Ovary (tissue), 9 donors: ENCODE measurements around the gene HACD2. TPM values are rescaled to one million over a fixed set of nuclear protein-coding genes. Genes with fewer than 3 reads are reported as not detected.

Source experiments
- DNase-seq, 5 donors: peaks; one replicate each; pipeline ENCODE4 v3.0.0-alpha.2; 2019 to 2020
- H3K27ac ChIP-seq, 2 donors: fragments of 200-600 bp; one replicate each; pipeline versions ENCODE4 v1.5.1 to v1.8.0; 2019 to 2022
- H3K27me3 ChIP-seq: fragments of 200-600 bp; one replicate; pipeline ENCODE4 v1.8.0; 2022
- H3K36me3 ChIP-seq: fragments of 200-600 bp; sonication (generic); one replicate; pipeline ENCODE4 v1.5.1; 2019
- H3K4me1 ChIP-seq: one replicate; pipeline ENCODE4 v1.8.1; 2013; ENCODE audit warnings: mild to moderate bottlenecking, moderate library complexity; ENCODE audit not compliant: insufficient read depth
- H3K4me3 ChIP-seq: fragments of 200-600 bp; sonication (generic); one replicate; pipeline ENCODE4 v1.5.1; 2017
- H3K9me3 ChIP-seq, 2 donors: fragments of 200-600 bp in 1 of 2; sonication (generic) in 1 of 2; one replicate each; pipeline versions ENCODE4 v1.5.1 to v1.8.1; 2013 to 2019; ENCODE audit warnings: mild to moderate bottlenecking in 1 of 2, moderate library complexity in 1 of 2
- CTCF ChIP-seq, 3 donors: fragments of 450-650 bp in 2 of 3; fragments of 200-600 bp in 1 of 3; IDR thresholded peaks; one replicate each; pipeline versions ENCODE4 v1.5.1 to v1.8.0; 2016 to 2022; ENCODE audit warnings: antibody characterized with exemption in 3 of 3, mild to moderate bottlenecking in 1 of 3
- EP300 ChIP-seq: sonication (generic); formaldehyde crosslinking; IDR thresholded peaks from one replicate; pipeline ENCODE4 v1.6.1; 2017; ENCODE audit warnings: antibody characterized with exemption
- POLR2A ChIP-seq: fragments of 450-650 bp; IDR thresholded peaks from one replicate; pipeline ENCODE4 v1.6.1; 2017; ENCODE audit warnings: antibody characterized with exemption, mild to moderate bottlenecking, moderate library complexity
- WGBS, 3 donors: extraction: QIAGEN DNeasy Blood & Tissue Kit in 1 of 3; methylation state at CpG; one replicate each; pipeline versions ENCODE4 v1.1.5 to v1.1.7; 2013 to 2017; 5-methylcytosine and 5-hydroxymethylcytosine counted together
- intact Hi-C, 4 donors: fragments of 100-400 bp; cut with DNase I; formaldehyde crosslinking; loops; one replicate each; pipeline versions ENCODE4 v1.11.0 to v1.15.1; 2022 to 2023
- polyA plus RNA-seq, 2 donors: library from polyadenylated mRNA; stranded (reverse); fragments of 200-250 nt in 1 of 2; fragments of 350-450 nt in 1 of 2; fragmentation: Illumina TruSeq in 1 of 2; extraction: RNeasy Lipid Tissue Mini Kit (QIAGEN cat#74804) in 1 of 2; gene quantifications; one replicate each; pipeline ENCODE4 v1.2.3, GENCODE V29; 2013 to 2014
- total RNA-seq, 7 donors: library from RNA; depleted of rRNA in 2 of 7; stranded (reverse); fragments of >200 nt in 2 of 7; fragmentation: NEBNext Ultra II Directional in 3 of 7; extraction: Animal tissue kit (Norgen Biotek cat#: 25700) in 3 of 7; gene quantifications; one replicate each; pipeline versions ENCODE4 v1.1.0 to v1.2.4, GENCODE V29; 2016 to 2023
- donor health status: DM: no; HTN: no; CAD: no; lungs with moderate emphysema.
- donor health status: DM: no; HTN: no; CAD: no.
- donor health status: Bipolar disorder and iron deficiency.
- donor health status: DM: yes; HTN: yes; CAD: no.
- donor health status: DM: no; HTN: no; CAD: no.
- donor health status: DM: yes; HTN: yes; CAD: no.

Gene HACD2
- total and polyA plus RNA-seq, 9 donors: 12.6 to 33.2 (median 20.9) TPM

DNA sequence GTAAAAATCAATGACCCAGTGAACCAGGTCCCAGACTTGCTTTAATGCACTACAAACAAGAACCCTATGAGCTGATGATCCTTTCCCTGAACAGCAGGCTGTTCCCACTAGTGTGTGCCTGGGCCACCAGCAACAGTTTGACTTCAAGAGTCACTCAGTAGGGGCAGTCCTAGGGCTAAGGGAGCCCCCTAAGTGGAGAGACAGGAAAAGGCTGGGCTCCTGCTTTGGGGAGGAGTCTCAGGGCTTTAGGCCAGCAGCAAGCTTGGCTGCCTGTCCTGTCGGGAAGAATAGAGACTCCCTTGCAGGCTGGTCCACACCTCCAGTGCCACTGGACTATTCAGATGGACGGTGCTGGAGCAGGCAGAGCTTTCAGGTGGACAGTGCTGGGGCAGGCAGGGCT, 106.5 kb downstream of the HACD2 start:
- TF ChIP-seq POLR2A (no peak), CTCF (IDR thresholded peaks at IDR 0.05) (no peak), EP300 (no peak)
- no peak for DNase-seq
- Histone ChIP-seq H3K27ac (no peak overlapping the region), H3K27me3 (no peaks in the 10 kb centered on the region), H3K4me3 (no peak overlapping the region), H3K36me3 (no peaks in the 10 kb centered on the region), H3K9me3 (no peaks in the 10 kb centered on the region), H3K4me1 (no peaks in the 10 kb centered on the region)
- WGBS, 3 donors: 35 to 51% (median 36%) methylated on average over 2 of the region's 2 CpGs
- intact Hi-C loops: no loop called here

DNA sequence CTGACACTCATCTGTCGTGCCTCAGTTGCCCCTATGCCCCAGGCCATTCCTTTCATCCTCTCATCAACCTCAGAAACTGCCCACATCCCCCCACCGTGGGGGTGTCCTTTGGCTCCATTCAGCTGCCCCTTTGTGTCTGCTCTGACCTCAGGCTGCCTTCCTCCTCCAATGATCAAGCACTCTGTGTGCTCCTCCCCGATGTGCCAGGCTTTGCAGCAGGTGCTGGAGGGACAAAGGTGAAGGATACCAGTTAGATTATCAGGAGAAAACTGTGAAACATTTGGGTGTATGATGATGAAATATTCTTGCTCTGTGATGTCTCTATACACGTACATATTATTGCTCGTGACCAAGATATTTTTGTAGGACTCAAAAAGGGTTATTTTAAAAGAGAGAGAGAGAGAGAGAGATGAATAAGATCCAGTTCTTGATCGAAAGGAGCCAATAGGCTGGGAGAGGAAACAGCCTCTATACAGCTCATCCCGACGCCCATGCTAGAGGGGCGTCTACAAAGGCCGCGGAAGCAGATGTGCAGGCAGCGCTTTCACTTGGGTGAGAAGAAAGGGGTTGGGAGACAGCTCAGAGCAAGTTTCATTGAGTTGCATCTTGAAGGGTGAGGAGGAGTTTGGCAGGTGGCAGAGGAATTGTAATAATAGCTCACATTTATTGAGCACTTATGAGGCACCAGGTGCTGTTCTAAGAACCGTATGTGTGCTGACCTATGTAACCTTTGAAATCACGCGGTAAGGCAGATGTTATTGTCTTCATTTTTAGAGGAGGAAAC, 107.7 kb downstream of the HACD2 start:
- H3K4me3 ChIP-seq: no peak overlapping the region
- no peaks in the 10 kb centered on the region for H3K27me3 ChIP-seq
- H3K4me1 ChIP-seq: no peaks in the 10 kb centered on the region
- TF ChIP-seq POLR2A: no peak
- no peak for TF ChIP-seq CTCF (IDR thresholded peaks at IDR 0.05)
- TF ChIP-seq EP300: no peak
- no peaks in the 10 kb centered on the region for H3K9me3 ChIP-seq
- intact Hi-C loops: no loop called here
- no peaks in the 10 kb centered on the region for H3K36me3 ChIP-seq
- 66 to 73% (median 69%) methylated on average over 15 of the region's 15 CpGs for whole genome bisulfite sequencing, 3 donors
- DNase-seq: no peak
- H3K27ac ChIP-seq: no peak overlapping the region

DNA sequence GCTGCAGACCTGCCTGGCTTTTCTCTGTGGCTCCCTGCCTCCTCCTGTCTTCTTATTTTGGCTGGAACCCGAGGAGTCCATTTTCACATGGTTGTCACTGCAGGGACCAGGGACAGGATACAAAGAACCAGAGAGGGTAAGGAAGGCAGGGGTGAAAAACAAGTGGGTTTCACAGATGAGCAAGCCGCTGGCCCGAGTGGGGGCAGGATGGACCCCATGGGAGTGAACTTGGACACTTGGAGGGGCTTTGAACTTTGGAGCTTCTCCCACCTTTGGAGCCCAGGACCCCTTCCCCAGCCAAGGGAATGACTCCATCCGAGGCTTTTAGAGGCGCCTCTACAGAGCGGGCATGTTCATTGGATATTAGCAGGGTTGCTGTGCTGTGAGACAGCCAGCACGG, 109.1 kb downstream of the HACD2 start:
- intact Hi-C loops: no loop called here
- no peaks in the 10 kb centered on the region for H3K4me1 ChIP-seq
- no peak for DNase-seq
- H3K4me3 ChIP-seq: no peak overlapping the region
- H3K27me3 ChIP-seq: no peaks in the 10 kb centered on the region
- 81 to 84% (median 82%) methylated on average over 7 of the region's 7 CpGs for WGBS, 3 donors
- no peaks in the 10 kb centered on the region for H3K36me3 ChIP-seq
- TF ChIP-seq POLR2A (no peak), CTCF (IDR thresholded peaks at IDR 0.05) (no peak), EP300 (no peak)
- H3K9me3 ChIP-seq: no peaks in the 10 kb centered on the region
- no peak overlapping the region for H3K27ac ChIP-seq

GRCh38 chr3:123471106-123471505, 113.7 kb downstream of the HACD2 start:
- DNase-seq: no peak
- intact Hi-C loops: no loop called here
- TF ChIP-seq EP300 (no peak), CTCF (IDR thresholded peaks at IDR 0.05) (no peak), POLR2A (no peak)
- Histone ChIP-seq H3K27ac (no peak overlapping the region), H3K9me3 (no peaks in the 10 kb centered on the region), H3K4me1 (no peaks in the 10 kb centered on the region), H3K4me3 (no peak overlapping the region), H3K27me3 (no peaks in the 10 kb centered on the region), H3K36me3 (no peaks in the 10 kb centered on the region)
- 94 to 95% (median 94%) methylated on average over 5 of the region's 5 CpGs for WGBS, 3 donors
